HG03558 (cell line): Measurements from ENCODE around the gene IL3.
A peak's percentile ranks its signal among the peaks of the same experiment; 100 is the strongest.

Experiments
- ATAC-seq: cut with Tn5 transposase; IDR thresholded peaks from one replicate; pipeline ENCODE4 v1.9.1; 2021; ENCODE audit warnings: moderate number of reproducible peaks; ENCODE audit not compliant: unreplicated experiment; ENCODE audit errors: extremely low read depth

IL3 gene

DNA sequence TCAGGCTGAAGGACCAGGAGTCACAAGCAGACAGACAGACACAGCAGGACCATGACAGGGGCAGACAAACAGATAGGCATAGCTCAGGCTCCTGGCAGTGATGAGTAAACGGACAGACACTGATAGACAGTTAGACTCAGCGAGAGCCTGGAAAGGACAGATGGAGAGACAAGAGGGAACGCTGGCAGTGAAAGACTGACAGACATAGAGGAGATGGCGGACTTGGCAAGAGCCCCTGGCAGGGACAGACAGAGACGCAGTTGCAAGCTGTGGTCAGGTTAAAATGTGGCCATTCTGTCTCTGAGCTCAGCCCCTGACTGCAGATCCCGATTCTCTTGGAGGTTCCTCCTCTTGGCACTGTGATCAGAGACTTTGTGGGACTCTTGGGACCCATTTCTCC lies 26.7 kb downstream of the IL3 start:
- ATAC-seq, result no peak

DNA sequence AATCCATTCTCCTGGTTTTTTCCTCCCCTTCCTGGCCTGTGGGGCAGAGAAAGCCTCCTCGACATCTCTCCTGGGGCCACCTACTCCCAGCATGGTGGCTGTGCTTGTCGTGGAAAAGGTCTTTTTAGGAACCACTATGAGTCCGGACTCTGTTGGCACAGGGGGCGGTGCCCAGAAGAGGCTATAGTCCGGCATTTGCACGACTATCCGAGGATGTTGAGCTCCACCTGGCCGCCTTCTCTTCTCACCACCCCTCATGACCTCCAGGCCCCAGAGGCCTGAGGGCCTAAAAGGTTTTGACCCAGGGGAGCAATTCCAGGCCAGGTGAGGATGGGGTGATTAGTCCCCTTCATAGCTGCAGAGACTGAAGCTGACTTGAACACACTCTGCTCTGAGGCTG lies 27.2 kb downstream of the IL3 start:
- ATAC-seq, result no peak

DNA sequence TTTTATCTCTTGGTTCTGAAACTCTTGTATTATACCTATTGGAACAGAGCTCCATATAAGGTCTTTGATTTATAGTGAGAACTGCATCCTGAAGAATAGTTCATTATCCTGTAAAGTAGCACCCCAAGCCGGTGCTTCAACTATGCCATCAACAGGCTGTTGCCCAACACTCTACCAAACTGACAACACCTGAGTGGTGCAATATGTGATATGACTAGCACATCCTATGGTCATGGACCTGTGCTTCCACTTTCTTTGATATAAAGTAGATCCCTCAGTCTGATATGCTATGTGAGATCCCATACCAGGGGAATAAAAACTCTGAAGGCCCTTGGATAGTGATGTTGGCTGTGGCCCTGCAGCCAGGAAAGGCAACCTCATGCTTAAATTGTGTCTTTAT lies 28.9 kb downstream of the IL3 start:
- no peak for ATAC-seq

DNA sequence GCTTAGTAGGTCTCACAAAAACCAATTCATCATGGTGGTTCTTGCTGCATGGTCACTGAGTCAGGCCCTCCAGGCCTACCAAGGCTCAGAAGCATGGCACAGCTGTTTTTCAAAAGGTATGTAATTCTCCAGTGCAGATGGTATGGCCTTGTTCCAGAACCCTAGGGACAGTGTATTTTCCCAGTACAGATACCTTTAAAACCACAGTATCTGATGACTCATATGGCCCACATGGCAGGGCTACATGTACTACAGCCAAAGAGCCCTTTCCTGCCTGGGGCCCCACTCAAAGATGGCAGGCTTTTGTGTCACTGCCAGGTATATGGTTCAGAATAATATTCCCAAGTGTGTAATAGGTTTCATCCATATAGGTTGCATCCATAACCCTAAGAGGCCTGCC lies 29.7 kb downstream of the IL3 start:
- ATAC-seq, result no peak

DNA sequence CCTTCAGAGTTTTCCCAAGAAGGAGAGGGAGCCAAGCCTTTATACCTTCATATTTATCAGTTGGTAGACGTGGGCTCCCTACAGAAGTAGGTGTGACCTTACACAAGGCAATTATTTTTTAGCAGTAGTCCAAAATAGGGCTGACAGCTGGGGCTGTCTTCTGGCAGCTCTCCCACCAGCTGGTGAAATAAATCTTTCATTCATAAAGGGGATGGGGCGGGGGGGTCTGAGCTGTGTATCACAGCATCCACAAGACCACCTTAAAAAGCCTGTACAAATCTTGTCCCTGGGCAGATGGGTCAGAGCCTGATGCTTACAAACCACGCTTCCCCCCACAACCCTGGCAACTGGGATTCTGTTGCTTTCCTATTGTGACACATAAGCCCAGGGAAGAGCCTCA lies 32.8 kb downstream of the IL3 start:
- no peak for ATAC-seq

DNA sequence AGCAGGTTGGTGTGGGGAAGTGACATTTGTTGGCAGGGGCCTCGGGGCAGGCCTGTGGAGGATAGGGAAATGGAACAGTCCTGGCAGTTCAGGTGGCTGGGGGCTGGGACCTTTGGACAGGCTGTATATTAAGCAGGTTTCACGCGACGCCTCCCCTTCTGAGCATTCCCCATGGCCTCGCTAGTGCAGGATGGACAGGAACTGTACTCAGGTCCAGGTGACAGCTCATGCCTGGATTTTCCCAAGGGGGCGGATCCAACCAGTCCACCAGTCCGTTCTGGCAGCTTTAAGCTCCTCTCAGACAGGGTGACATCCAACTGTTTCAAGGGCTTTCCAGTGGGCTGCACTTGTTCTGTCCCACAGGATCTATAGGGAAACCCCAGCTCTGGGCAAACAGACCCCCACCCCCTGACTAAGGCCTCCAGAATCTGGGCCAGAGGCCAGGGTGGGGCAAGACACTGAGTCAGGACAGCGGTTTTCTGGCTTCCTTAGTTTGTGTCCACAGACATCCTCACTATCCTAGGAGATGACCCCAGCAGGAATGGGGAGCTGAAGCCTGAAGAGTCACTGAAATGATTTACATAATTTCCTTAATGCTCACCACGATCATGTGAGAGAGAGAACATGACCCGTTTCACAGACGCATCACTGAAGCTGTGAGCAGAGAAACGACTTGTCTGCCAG lies 34.1 kb downstream of the IL3 start:
- no peak for ATAC-seq

DNA sequence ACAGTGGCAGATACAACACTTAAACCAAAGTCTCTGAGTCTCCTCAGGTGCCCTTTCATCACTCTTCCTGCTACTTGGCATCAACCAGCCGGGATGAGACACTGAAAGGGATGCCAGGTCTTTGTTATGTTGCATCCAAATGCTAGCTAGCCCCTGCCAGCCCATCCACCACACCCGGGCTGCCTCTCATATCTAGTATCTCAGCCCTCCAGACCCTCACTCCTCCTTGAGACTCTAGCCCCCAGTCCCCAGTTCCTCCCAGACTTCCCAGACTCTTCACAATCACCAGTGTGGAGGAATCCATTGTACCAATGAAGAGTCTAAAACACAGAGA lies 34.6 kb downstream of the IL3 start:
- ATAC-seq, result no peak

DNA sequence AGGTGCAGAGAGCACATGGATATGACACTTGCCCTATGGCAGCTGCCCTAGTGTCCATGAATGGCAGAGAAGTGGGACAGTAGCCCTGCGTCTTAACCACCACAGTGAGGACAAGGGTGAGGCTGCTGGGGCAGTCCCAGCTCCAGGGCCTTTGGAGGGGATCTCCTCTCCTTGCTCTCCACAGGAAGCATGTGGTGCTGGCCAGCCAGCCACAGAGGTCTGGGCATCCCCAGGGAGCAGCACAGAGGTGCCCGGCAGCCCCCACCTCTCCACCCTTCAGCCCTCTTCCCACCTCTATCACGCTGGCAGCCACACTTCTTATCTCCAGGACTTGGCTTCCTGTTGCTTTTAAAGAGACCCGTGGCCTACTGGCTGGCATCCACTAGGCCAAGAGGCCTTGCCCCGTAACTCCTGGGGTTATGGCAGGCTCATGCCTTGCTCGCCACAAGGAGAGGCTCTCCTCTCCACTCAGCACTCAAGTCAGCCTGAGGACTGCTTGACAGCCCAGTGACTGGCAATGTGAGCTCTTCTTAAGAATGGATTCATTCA lies 35.0 kb downstream of the IL3 start:
- no peak for ATAC-seq

DNA sequence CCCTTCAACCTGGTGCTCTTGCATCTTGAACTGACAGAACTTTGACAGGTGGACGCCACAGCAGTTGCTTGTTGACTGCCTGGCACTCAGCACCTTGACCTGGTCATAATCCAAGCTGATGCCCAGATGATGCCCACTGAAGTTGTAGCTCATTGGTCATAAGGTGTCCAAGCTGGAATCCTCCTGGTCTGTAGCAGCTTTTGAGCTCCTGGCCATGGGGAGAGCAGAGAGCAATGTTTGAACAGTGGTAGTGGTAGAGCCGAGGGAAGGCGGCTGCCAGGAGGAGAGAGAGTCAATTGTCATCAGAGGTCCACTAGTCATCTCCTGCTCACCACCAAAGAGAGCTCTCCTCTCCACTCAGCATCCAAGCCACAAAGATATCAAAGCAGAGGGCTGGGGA lies 36.4 kb downstream of the IL3 start:
- no peak for ATAC-seq

DNA sequence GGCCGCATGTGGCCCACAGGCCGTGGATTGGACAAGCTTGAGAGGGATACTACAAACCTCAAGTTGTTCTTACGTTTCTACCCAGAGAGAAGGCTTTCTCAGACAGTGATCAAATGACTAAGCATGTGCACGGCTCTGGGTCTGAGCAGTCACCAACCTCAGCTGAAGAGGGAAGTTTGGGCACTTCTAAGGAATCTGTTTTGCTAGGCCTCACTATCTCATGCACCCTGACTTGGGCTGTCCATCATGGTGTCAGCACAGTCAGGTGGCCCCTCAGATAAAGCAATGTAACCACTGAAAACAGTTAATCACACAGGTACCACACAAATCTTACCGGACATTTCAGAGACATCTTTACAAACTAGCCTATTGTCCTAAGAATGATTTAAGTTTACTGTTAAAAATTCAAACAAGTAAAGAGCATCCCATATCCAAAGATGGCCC lies 37.7 kb downstream of the IL3 start:
- no peak for ATAC-seq

DNA sequence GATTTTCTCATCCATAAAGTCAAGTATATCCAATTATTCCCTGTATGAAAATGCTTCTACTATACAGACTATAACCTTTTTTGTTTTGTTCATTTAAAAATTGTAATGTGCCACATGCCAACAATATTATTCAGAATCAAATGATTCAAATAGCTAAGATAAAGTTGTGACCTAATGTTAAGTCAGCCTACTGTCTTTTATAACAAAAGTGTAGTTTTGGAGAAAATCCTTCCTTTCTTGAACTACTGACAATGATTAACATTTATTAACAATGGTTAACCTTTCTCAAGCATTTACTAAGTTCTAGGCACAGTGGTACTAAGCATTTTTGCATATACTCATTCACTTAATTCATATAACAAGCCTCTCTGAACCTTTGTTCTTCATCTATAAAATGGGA lies 38.2 kb downstream of the IL3 start:
- no peak for ATAC-seq

DNA sequence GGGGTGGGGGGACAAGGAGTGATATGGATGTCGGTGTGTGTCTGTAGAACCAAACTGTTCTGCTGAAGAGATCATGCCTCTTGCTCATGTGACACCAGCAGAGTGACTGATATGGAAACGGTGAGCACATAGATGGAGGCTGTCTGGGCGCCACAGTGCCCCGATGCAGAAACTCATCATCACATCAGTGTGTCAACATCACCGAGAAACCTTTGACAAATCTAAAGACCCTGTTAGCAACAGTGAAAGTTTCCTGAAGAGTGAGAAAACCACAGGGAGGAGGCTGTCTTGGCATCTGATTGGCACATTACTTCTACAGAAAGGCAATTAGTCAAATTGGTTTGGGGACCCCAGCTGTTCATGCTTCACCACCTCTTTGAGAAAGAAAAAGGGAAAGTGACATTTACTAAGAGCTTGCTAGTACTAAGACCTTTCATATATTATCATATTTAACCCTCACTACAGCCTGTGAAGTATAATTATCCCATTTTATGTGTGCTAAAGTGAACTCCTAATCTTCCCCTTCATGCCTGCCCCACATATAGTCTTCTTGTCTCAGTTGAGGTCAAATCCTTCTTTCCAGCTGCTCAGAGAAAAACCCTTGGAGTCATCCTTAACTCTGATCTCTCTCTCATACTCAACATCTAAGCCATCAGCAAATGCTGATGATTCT lies 38.8 kb downstream of the IL3 start:
- peak; percentile 22 for ATAC-seq

DNA sequence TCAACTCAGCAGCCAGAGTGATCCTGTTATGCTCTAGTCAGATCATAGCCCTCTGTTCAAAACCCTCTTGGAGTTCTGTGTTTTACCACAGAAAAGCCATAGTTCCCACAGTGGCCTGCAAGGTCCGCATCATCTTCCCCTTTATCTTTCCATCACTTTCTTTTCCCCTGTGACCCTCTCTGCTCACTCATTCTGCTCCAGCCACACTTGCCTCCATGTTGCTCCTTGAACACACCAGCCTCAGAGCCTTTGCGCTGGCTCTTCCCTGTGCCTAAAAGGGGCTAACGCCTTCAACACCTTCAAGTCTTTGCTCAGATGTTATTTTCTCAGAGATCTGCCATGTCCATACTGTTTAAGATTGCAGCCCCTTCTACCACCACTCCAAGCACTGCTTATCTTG lies 39.5 kb downstream of the IL3 start:
- ATAC-seq, result no peak

DNA sequence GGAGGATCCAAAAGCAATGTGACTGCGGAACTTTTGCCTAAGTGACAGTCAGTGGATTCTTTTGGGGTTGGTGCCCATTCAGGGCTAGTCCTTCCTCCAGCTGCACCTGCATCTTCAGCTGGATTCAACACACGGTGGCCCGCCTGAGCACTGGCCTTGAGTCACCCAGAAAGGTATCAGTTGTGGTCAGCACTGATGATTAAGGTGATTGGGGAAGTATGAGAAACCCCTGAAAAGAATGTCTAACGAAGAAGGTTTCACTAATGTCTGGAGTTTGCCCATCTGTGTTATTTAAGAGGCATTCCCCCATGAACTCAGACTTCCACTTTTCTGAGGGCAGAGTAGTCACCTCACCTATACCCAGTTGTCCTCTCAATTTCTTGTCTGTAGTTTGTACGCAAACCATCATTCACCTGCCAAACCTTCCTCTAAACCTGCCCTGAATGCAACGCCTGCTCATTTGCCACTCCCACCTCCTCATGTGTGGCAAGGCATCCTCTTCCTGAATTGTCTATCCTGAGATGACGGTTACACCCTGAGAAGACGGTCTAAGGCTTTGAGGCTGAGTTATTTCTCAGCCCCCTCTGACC lies 40.3 kb downstream of the IL3 start:
- peak; percentile 25 for ATAC-seq

DNA sequence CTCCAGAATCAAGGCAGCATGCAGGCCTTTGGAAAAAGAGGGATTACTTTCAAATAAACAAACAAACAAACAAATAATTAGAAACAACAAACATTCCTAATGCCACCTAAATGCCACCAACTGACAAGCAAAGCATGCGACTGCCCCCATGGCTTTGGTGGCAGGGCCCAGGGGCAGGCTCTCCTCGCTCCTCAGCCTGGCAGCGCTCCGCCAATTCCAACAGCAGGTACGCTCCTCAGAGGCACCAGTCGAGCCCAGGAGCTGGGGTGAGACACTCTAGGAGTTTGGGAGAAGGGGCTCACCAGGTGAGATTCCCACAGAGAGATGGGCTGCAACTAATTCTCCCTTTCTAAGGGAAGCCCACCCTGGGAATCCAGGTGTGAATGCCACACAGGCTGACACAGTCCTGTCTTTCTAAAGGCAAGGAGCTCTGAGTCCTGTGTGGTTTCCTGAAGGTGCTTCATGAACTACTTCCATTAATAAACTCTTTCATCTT lies 41.0 kb downstream of the IL3 start:
- ATAC-seq, result no peak

DNA sequence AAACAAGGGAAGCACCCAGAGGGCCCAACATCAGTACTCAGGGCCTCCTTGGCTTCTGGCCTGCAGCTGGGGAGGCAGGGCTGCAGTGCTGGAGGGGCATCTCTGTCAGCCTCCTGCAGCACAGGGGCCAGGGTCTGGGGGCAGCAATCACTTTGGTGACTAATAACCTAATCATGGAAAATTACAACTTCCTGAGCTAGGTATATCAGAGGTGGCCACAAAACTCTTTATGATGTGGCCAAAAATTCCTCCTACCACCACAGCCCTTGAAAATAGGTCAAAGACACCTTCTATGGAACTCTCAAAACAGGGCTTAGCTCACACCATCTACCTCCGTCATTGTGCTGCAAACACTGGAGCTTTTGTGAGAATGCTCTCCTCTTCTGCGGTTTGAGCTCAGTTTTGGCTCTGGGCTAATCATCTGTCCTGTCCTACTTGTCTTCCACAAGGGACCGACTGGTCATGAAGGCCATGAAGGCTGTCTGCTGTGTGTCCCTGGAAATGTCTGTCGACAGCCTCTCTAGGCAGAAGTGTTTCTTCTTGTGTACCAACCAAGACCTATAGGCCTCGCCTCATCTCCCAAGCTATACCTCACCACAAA lies 41.7 kb downstream of the IL3 start:
- ATAC-seq, result no peak

DNA sequence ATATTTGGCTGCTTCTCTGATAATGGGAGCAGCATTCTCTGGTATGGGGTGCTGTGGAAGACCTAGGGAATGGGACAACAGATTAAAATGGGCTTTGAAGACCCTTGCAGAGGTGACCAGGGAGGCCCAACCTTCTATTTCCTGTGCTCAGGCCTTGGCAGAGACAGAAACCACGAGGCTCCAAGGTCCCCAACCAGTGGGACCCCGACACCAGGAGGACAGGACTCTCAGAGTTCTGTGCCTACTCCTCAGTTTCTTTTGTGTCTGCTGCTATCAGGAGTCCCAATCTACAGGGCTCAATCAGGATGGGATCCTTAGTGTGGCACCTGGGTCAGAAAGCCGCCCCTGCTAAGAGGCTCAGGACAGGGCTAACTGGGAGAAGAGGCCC lies 42.5 kb downstream of the IL3 start:
- no peak for ATAC-seq

DNA sequence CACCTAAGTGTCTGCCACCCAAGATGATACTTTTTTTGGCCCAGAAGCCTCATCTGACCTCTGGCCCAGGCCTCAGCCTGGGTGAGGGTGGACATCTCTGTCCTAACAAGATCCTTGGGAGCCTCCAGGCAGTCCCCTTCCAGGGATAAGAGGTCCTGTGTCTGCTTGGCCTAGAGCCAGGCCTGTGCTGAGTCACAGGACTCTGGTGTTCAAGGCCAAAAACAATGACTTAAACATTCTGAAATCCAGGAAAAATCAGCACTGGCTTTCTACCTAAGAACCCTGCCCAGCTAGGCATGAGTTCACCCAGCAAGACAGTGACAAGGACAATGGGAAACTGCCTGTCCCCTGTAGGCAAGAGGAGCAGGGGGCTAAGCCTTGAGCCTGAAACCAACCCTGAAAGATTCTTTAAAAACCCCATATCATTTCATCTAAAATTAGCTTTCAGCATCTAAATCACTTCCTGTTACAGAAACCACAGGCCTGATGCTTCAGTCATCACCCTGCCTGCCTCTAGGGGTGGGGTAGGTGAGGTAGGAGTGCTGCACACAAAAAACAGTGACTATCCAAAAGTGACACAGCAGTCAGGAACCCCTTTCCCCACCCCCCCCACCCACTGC lies 43.0 kb downstream of the IL3 start:
- peak; percentile 54 for ATAC-seq

DNA sequence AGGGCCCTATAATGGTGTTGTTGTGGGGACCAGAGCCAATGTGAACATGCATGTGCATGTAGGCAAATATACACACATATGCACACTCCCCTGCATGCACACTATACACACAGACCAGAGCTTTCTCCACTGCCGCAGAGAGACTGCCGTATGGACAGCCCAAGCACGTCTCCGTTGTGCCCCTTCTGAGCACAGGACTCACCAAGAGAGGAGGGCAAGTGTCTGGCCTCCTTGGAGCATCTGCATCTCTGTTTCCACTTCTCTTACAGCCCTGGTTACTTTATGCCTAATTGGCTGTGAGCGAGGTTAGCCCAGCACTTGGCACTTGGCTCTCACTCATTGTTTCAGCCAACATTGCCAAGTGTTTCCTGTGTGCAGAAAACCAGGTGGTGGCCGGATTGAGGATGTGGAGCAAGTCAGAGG lies 43.5 kb downstream of the IL3 start:
- ATAC-seq, result no peak

DNA sequence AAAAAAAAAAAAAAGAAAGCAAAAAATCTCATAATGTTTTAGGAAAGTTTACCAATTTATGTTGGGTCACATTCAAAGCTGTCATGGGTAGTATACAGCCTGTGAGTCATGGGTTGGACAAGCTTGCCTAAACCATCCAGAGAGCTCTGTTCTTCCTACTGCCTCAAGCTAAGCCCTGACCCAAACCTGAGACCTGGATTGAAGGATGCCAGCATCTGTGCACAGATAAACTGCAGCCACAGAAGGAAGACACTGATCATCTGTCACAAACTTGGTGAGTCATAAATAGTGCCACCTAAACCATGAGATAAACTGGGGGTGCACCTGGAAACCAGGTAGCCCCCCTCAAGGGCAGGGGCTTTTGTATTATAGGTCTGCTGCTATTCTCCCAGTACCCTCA lies 44.1 kb downstream of the IL3 start:
- no peak for ATAC-seq

DNA sequence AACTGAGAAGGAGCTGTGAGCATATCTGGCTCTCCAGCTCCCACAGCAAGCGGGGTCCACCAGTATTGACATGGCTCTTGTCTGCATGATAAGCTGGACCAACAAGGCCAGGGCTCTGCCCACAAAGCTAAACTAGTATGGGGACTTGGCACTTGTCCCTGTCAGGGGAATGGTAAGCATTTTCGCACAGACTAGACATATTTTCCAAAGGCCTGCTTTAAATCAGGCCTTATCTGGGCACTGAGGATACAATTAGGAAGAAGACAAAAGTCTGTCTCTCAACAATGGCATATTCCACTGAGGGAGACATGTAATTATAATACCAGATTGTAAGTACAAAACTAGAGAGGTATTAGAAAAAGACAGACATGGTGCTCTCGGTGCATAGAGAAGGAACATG lies 45.2 kb downstream of the IL3 start:
- no peak for ATAC-seq
